Measurements from ENCODE around the gene CXCL8.

GRCh38 chr4:73772363-73772762, 32.0 kb downstream of the CXCL8 start:
- TF ChIP-seq, protein P1, sequence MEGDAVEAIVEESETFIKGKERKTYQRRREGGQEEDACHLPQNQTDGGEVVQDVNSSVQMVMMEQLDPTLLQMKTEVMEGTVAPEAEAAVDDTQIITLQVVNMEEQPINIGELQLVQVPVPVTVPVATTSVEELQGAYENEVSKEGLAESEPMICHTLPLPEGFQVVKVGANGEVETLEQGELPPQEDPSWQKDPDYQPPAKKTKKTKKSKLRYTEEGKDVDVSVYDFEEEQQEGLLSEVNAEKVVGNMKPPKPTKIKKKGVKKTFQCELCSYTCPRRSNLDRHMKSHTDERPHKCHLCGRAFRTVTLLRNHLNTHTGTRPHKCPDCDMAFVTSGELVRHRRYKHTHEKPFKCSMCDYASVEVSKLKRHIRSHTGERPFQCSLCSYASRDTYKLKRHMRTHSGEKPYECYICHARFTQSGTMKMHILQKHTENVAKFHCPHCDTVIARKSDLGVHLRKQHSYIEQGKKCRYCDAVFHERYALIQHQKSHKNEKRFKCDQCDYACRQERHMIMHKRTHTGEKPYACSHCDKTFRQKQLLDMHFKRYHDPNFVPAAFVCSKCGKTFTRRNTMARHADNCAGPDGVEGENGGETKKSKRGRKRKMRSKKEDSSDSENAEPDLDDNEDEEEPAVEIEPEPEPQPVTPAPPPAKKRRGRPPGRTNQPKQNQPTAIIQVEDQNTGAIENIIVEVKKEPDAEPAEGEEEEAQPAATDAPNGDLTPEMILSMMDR (IDR thresholded peaks at IDR 0.05) = no peak
- no peak for TF ChIP-seq POLR2A (IDR thresholded peaks at IDR 0.05)
